ENCODE measurements around the gene TGFBI.

The TGFBI gene

DNA sequence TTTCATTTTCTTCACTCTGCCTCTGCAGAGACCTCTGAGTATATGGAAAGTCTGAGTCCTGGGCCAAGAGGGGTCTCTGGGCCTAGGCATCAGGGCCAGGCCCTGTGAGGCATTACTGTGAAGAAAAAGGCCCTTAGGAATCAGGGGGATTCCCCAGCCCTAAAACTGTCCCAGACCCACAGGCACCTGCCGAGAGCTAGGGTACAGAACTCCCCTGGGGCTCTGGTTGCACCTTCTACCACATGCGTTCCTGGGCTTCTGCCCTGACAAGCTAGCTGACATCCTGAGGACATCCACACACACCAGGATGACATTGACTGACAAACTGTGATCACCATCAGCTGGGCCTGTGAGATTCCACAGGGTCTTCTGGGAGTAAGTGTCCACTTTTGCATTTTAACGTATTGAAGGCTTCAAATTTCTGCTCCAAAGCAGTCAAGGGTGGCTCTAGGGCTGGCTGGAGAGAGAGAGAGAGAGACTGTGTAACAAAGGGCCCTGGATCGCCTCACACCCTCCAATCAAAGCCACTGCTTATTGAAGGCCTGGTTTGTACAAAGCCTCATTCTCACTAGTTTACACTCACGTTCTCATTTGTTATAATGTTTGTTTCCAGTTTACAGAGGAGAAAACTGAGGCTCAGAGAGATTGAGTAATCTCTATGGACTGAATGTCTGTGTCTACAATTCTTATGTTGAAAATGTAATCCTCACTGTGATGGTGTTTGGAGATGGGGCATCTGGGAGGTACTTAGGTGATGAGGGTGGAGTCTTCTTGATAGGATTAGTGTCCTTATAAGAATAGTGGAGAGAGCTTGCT is 45.1 kb downstream of the TGFBI start:
- H3K36me3 Mint-ChIP-seq, result no peaks in the 10 kb centered on the region
- H3K4me1 Mint-ChIP-seq (ENCODE audit: low read depth), result no peaks in the 10 kb centered on the region
- H3K4me3 Mint-ChIP-seq, result no peak overlapping the region
- H3K27ac Mint-ChIP-seq, result no peak overlapping the region
- H3K27me3 Mint-ChIP-seq, result peaks cover 14% of the 10 kb centered on the region
- H3K9me3 Mint-ChIP-seq (ENCODE audit: low read depth), result no peaks in the 10 kb centered on the region

DNA sequence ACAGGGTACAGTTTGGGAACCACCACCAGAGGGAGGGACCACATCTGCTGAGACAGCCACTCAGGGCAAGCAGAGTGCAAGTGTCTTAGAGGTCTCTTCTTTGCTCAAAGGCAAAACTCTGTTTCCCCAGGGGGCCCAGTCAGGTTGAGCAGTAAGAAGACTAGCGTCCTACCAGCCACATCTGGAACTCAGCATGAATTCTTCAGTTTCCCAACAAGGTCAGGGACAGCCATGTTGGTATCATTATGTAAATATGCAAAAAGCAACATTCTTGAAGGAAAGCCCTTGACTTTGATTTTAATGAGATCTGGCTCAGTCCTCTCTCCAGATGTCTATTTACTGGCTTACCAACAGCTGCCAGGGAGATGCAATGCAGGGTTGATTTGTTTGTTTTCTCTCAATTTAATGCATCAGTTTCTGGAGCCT is 46.7 kb downstream of the TGFBI start:
- Mint-ChIP-seq H3K4me3 (no peak overlapping the region), H3K27ac (no peak overlapping the region), H3K9me3 (ENCODE audit: low read depth) (no peaks in the 10 kb centered on the region), H3K4me1 (ENCODE audit: low read depth) (peaks cover 7% of the 10 kb centered on the region), H3K27me3 (peaks cover 20% of the 10 kb centered on the region), H3K36me3 (no peaks in the 10 kb centered on the region)

DNA sequence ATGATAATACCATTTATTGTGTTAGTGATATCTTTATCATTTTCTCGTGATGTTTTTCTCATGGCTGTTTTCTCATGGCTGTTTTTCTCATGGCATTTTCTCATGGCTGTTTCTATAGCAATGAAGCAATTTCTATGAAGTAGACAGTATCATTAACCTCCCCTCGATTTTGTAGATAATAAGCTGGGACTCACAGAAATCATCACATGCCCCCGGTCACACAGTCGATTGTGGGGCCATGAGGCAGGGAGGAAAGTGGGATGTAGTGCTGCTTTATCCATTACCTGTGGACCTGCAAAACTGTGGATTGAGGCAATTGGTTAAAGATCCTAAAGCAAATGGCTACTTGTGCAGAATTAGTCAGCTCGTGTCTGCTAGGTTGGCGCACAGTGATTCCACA is 47.3 kb downstream of the TGFBI start:
- Mint-ChIP-seq H3K36me3 (no peaks in the 10 kb centered on the region), H3K27ac (no peak overlapping the region), H3K4me1 (ENCODE audit: low read depth) (peaks cover 7% of the 10 kb centered on the region), H3K27me3 (peaks cover 20% of the 10 kb centered on the region), H3K9me3 (ENCODE audit: low read depth) (no peaks in the 10 kb centered on the region), H3K4me3 (no peak overlapping the region)

DNA sequence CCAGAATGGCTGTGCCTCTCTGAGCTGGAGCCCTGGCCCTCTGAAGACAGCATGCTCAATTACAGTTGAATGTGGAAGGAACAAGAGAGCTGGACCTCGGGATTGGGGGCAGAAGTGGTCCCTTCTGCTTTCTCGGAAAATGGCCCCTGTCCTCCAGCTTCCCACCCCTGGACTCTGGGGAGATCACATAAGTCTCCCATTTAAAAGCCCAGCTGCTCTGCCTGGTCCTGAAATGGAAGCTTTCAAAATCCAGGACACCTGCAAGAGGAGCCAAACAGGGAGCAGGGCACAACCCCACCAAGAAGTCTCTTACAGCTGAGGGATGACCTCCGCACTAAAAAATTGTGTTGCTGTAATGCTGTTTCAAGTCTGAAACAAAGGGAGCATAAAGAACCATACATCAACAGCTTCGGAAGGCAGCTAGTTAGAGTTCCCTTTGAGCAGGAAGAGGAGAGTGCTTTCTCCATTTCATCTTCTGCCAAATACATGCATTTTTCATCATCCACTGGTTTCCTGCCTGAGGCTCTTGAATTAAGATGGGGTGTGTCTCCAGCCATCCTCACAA is 48.2 kb downstream of the TGFBI start:
- H3K4me3 Mint-ChIP-seq, result no peak overlapping the region
- H3K27me3 Mint-ChIP-seq, result peaks cover 17% of the 10 kb centered on the region

DNA sequence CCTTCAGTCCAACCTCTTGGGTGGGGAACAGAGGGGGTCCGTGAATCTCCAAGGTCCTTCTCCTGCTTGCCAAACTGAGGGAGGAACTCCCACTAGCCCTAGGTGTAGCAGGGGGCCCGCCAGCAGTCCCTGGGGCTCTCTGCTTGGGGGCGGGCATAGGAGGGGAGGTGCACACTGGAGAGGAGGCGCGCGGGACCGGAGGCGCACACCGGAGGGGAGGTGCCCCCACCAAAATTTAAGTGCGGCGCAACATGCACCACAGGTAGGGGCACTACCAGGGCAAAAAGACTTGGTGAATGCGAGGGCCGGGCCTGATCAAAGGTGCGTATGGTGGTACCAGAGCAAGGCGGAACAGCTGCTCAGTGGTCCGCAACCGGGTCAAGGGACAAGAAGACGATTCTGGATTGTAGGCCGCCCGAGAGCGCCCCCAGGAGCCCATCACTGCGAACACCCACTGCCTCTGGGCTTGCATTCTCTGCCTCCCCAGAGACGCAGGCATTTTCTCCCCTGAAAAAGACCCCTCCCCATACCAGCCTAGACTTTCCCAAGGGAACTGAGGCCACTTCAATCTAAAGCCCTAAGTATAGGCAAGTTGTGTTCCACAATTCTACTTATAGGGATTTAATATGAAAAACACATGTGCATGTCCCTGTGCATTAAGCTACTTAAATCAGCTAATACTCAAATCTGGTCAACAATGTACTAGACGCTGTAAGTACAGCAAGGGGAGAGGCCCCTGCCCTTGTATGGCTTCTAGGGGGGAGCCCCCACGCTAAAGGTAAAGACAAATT is 50.6 kb downstream of the TGFBI start:
- H3K9me3 Mint-ChIP-seq (ENCODE audit: low read depth), result no peaks in the 10 kb centered on the region
- peaks cover 17% of the 10 kb centered on the region for H3K27me3 Mint-ChIP-seq
- H3K27ac Mint-ChIP-seq, result no peak overlapping the region
- peaks cover 7% of the 10 kb centered on the region for H3K4me1 Mint-ChIP-seq (ENCODE audit: low read depth)
- H3K36me3 Mint-ChIP-seq, result no peaks in the 10 kb centered on the region
- H3K4me3 Mint-ChIP-seq, result peak overlapping the region; percentile 52

More for the DNA sequence above, 48.2 kb downstream of the TGFBI start:
- H3K4me1 Mint-ChIP-seq (ENCODE audit: low read depth), result peaks cover 7% of the 10 kb centered on the region
- H3K27ac Mint-ChIP-seq, result no peak overlapping the region
- H3K9me3 Mint-ChIP-seq (ENCODE audit: low read depth), result no peaks in the 10 kb centered on the region
- H3K36me3 Mint-ChIP-seq, result no peaks in the 10 kb centered on the region

DNA sequence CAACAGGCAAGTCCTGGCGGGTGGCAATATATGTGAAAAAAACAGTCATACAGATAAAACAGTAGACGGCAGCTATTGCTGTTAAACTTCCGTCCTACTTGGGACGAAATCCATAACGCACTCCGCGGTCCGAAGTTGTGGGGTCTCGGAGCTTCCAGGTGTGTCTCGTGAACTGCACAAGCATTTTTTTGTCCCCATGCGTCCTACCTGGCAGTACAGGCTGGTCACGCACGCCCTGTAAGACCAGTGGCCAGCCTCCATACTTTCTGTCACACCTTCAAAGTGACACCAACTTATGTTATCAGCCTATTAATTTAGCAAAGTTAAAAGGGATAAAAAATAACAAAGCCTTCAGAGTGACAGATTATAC is 51.3 kb downstream of the TGFBI start:
- peak overlapping the region; percentile 52 for H3K4me3 Mint-ChIP-seq
- H3K4me1 Mint-ChIP-seq (ENCODE audit: low read depth), result peaks cover 7% of the 10 kb centered on the region
- H3K27ac Mint-ChIP-seq, result no peak overlapping the region
- no peaks in the 10 kb centered on the region for H3K9me3 Mint-ChIP-seq (ENCODE audit: low read depth)
- peaks cover 17% of the 10 kb centered on the region for H3K27me3 Mint-ChIP-seq
- H3K36me3 Mint-ChIP-seq, result no peaks in the 10 kb centered on the region

DNA sequence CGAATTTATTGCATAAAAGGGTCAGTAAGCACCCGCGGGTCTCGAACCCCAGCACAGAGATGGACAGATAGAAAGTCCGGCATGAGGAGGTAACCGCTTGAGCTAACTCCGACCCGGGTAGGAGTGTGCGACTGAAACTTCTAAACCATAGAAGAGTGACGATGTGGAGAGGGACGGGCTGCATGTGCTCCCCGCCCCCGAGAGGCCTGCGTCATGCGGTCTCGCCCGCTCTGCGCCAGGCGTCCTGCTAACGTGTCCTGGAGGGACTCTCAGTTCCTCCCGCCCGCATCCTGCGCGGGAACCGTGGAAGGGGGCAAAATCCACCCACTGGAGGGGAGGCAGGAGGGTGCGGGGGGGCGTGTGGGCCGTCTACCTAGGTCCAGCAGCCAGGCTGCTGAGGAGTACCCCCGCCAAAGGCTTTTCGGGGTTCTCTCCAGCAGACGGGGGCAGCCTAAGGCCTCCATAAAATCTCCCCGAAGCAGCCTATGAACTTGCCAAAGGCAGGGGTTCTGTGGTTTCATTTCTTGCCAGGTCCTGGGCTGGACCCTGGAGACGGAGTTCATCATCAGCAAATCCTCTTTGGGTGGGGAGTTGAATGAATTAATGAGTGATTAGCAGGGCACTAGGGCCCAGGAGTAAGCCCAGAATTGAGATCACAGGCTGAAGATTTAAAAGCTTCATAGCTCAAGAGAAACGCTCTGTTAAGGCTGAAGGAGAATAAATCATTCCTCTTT is 51.9 kb downstream of the TGFBI start:
- Mint-ChIP-seq H3K9me3 (ENCODE audit: low read depth) (no peaks in the 10 kb centered on the region), H3K27me3 (peaks cover 17% of the 10 kb centered on the region), H3K4me1 (ENCODE audit: low read depth) (peaks cover 7% of the 10 kb centered on the region), H3K36me3 (no peaks in the 10 kb centered on the region), H3K4me3 (peak overlapping the region; percentile 52), H3K27ac (no peak overlapping the region)

DNA sequence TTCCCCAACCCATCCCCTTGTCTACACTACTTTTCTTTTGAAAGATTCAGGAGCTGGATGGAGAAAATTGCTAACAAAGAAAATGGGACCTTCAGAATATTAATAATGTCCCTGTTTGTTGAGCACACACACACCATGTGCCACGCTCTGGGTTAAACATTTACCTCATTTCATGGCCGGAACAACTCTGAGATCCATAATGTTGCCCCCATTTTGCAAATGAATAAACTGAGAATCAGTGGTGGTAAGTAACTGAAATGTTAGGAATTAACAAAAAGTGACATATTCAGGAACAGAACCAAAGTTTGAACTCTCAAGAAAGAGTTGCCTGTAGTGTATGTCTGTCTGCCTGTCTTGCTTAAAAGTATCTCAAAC is 52.4 kb downstream of the TGFBI start:
- Mint-ChIP-seq H3K9me3 (ENCODE audit: low read depth) (no peaks in the 10 kb centered on the region), H3K4me3 (no peak overlapping the region), H3K36me3 (no peaks in the 10 kb centered on the region), H3K27me3 (peaks cover 17% of the 10 kb centered on the region), H3K27ac (no peak overlapping the region), H3K4me1 (ENCODE audit: low read depth) (peaks cover 7% of the 10 kb centered on the region)

DNA sequence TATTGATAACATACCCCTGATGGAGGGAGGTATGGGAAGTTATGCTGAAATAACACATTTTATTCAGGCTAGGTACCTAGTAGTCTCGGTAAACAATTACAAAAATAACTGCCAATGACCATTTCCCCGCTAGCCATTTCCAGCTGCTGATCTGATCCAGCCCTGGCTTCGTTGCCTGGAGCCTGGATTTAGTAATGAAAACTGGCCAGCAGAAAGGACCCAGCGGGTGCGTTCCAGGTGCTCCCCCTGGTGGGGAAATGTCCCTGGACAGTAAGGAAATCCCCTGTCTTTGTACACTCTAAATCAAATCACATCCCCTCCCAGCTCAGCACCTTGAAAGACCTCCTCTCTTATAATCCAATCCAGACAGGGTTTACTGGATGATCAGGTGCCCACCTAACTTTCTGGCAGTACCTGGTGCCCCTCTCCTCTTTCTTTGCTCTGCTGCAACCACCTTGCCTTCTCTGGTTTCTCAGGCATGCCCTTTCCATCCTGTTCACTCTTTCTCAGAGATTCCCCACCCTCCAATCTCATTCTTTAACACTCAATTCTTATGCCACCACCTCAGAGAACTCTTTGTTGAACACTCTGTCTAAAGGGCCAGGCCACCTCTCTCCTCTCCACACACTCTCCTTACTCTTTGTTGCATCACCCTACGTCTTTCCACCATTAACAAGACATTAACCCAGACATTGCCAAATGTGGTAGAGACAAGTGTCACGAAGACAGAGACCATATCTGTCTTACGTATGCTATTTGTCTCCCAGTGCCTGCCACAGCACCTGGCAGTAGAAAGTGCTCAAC is 53.8 kb downstream of the TGFBI start:
- Mint-ChIP-seq H3K27me3 (peaks cover 13% of the 10 kb centered on the region), H3K4me1 (ENCODE audit: low read depth) (peaks cover 7% of the 10 kb centered on the region), H3K27ac (no peak overlapping the region), H3K4me3 (no peak overlapping the region), H3K36me3 (no peaks in the 10 kb centered on the region), H3K9me3 (ENCODE audit: low read depth) (no peaks in the 10 kb centered on the region)

DNA sequence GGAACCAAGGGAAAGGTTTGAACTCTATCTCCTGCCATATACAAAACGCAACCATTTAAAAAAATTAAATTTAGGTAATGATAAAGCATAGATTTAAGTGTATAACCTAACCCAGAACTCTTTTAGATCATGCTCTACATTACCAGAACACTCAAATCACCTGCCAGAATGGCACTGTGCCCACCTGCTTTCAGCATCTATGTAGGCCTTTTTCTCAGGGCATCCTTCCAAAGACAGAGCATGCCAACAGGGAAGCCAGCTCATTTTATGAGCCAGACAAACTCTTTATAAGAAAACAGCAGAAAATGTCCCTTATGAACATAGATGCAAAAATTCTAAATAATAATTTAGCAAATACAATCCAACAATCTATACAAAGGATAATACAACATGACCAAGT is 55.9 kb downstream of the TGFBI start:
- no peak overlapping the region for H3K4me3 Mint-ChIP-seq
- no peaks in the 10 kb centered on the region for H3K9me3 Mint-ChIP-seq (ENCODE audit: low read depth)
- peaks cover 6% of the 10 kb centered on the region for H3K27me3 Mint-ChIP-seq
- no peak overlapping the region for H3K27ac Mint-ChIP-seq
- no peaks in the 10 kb centered on the region for H3K36me3 Mint-ChIP-seq
- peaks cover 7% of the 10 kb centered on the region for H3K4me1 Mint-ChIP-seq (ENCODE audit: low read depth)

DNA sequence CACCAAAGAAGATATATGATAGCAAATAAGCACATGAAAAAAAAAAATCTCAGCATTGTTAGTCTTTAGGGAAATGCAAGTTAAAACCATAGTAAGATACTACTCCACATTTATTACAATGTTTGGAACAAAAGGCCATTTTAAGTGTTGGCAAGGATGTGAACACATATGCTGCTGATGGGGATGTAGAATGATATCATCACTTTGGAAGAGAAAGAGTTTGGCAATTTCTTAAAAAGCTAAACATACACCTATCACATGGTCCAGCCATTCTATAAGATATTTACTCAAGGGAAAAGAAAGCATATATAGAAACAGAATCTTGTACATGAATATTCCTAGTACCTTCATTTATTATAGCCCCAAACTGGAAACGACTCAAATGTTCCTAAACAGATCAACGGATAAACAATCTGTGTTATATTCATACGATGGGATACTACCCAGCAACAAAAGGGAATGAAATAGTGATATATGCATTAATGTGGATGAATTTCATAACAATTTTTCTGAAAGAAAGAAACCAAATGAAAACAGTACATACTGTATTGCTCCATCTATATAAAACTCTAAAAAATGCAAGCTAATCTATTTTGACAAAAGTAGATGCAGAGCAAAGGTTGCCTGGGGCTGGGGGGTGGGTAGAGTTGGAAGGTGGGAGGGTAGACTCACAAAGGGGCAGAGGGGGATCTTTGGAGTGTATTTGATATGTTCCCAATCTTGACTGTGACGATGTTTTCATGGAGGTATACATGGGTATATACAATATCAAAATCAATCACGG is 58.2 kb downstream of the TGFBI start:
- H3K4me1 Mint-ChIP-seq (ENCODE audit: low read depth), result no peaks in the 10 kb centered on the region
- no peak overlapping the region for H3K27ac Mint-ChIP-seq
- H3K36me3 Mint-ChIP-seq, result no peaks in the 10 kb centered on the region
- H3K9me3 Mint-ChIP-seq (ENCODE audit: low read depth), result no peaks in the 10 kb centered on the region
- no peak overlapping the region for H3K4me3 Mint-ChIP-seq
- H3K27me3 Mint-ChIP-seq, result no peaks in the 10 kb centered on the region

DNA sequence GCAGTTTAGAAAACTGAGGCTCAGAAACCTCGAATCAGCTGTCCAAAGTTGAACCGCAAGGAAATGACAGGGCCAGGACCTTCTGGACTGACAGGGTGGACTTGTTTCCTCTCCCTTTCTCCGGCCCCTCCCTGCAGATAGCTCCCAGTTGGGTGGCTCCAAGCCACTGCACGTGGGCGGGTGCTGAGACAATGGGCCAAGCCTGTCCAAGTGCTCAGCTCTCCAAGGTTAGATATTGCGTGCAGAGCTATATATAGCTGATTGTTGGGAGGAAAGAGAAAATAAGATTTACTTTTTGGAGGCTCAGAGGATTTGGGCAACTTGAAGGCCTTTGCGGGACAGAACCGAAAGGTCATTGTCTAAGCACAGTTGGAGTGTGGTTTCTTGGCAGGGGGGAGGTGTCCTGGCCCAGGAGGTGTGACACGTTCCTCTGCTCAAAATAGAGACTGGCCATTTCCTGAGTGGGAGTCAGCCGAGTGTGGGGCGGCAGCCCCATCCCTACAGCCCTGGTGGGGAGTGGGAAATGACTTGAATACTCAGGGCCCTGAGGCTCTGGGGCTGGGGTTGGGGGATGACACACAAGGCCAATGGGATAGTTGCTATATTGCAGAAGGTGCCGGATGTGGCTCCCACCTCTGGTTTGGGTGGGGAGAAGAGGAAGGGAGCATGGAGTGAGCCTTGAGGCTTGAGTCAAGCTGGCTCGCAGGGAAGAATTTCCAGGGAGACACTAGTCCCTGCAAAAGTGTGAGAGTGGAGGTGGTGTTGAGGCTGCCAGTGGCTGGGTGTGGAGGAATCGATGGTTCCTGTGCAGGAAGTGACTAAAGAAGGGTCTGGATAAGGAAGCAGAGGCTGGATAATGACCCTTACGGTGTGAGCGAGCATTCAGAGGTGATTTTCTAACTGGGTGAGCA is 59.4 kb downstream of the TGFBI start:
- no peaks in the 10 kb centered on the region for H3K27me3 Mint-ChIP-seq
- no peaks in the 10 kb centered on the region for H3K9me3 Mint-ChIP-seq (ENCODE audit: low read depth)
- H3K4me3 Mint-ChIP-seq, result no peak overlapping the region
- H3K36me3 Mint-ChIP-seq, result no peaks in the 10 kb centered on the region
- H3K4me1 Mint-ChIP-seq (ENCODE audit: low read depth), result no peaks in the 10 kb centered on the region
- no peak overlapping the region for H3K27ac Mint-ChIP-seq

DNA sequence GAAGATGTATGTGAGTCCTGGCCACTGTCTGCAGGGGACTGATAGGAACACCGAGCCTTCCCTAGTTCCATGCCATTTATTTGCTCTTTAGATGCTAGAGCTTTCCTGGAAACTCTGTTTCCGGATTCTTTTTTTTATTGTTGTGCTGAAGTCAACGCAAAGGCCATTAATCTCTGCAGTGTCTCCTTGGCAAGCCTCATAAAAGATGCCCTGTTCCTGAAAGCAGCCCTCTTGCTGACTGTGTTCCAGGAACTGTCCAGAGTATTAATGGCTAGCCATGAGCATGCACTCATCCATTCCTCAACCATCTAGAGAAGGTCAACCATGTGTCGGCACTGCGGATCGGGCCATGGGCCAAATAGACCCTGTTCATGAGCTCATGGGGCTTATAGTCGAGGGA is 61.0 kb downstream of the TGFBI start:
- H3K4me1 Mint-ChIP-seq (ENCODE audit: low read depth), result no peaks in the 10 kb centered on the region
- H3K9me3 Mint-ChIP-seq (ENCODE audit: low read depth), result no peaks in the 10 kb centered on the region
- H3K27me3 Mint-ChIP-seq, result peaks cover under 1% of the 10 kb centered on the region
- H3K4me3 Mint-ChIP-seq, result no peak overlapping the region
- H3K27ac Mint-ChIP-seq, result no peak overlapping the region
- no peaks in the 10 kb centered on the region for H3K36me3 Mint-ChIP-seq

Data from activated naive CD8-positive, alpha-beta T cell (primary cell).